Daoy (cell line): Measurements from ENCODE around the gene LHFPL3. TPM values are rescaled to one million over a fixed set of nuclear protein-coding genes. Genes with fewer than 3 reads are reported as not detected.
"Not testable (repeated sequence)": the region's sequence is repeated elsewhere in the genome, so short reads cannot be mapped to it uniquely, and the experiment has no call there.

Experiments
- DNase-seq: peaks from one replicate; pipeline ENCODE4 v3.0.0-alpha.2; 2015; ENCODE audit warnings: low read depth
- total RNA-seq: library from RNA; depleted of rRNA; stranded (reverse); fragments of >200 nt; shearing (Covaris generic); gene quantifications from 2 replicates; pipeline ENCODE4 v1.2.3, GENCODE V29; 2014

Gene LHFPL3
- total RNA-seq, 1 experiment from 2014 or later = 0.06 TPM

GRCh38 chr7:104482362-104483037 is 154.1 kb downstream of the LHFPL3 start:
- DNase-seq = no peak

- DNase-seq = no peak
Measured at GRCh38 chr7:104486931-104487330, 158.5 kb downstream of the LHFPL3 start.

GRCh38 chr7:104487642-104488041 is 159.2 kb downstream of the LHFPL3 start:
- DNase-seq = no peak

GRCh38 chr7:104497379-104497967 is 169.1 kb downstream of the LHFPL3 start:
- DNase-seq = no peak

- no peak for DNase-seq
Measured at GRCh38 chr7:104499975-104500374, 171.6 kb downstream of the LHFPL3 start.

GRCh38 chr7:104509874-104510273 is 181.5 kb downstream of the LHFPL3 start:
- no peak for DNase-seq

- no peak for DNase-seq
Measured at GRCh38 chr7:104524853-104525252, 196.4 kb downstream of the LHFPL3 start.

- no peak for DNase-seq
Measured at GRCh38 chr7:104528142-104528541, 199.7 kb downstream of the LHFPL3 start.

- peak; percentile 76 for DNase-seq
Measured at GRCh38 chr7:104529567-104529966, 201.2 kb downstream of the LHFPL3 start.

- no peak for DNase-seq
Measured at GRCh38 chr7:104530251-104530650, 201.8 kb downstream of the LHFPL3 start.

- DNase-seq = no peak
Measured at GRCh38 chr7:104534149-104534548, 205.7 kb downstream of the LHFPL3 start.

GRCh38 chr7:104535841-104536240 is 207.4 kb downstream of the LHFPL3 start:
- no peak for DNase-seq

GRCh38 chr7:104536956-104537355 is 208.6 kb downstream of the LHFPL3 start:
- no peak for DNase-seq

- no peak for DNase-seq
Measured at GRCh38 chr7:104538152-104538551, 209.7 kb downstream of the LHFPL3 start.

- DNase-seq = no peak
Measured at GRCh38 chr7:104541897-104542296, 213.5 kb downstream of the LHFPL3 start.

- peak; percentile 37 for DNase-seq
Measured at GRCh38 chr7:104548861-104549260, 220.5 kb downstream of the LHFPL3 start.

- DNase-seq = peak; percentile 84
Measured at GRCh38 chr7:104550362-104550761, 222.0 kb downstream of the LHFPL3 start.

- DNase-seq = no peak
Measured at GRCh38 chr7:104551226-104551625, 222.8 kb downstream of the LHFPL3 start.

GRCh38 chr7:104552102-104552501 is 223.7 kb downstream of the LHFPL3 start:
- peak; percentile 79 for DNase-seq

- no peak for DNase-seq
Measured at GRCh38 chr7:104553074-104553473, 224.7 kb downstream of the LHFPL3 start.

GRCh38 chr7:104563350-104563901 is 235.0 kb downstream of the LHFPL3 start:
- DNase-seq = not testable (repeated sequence)

- DNase-seq = no peak
Measured at GRCh38 chr7:104569751-104570150, 241.3 kb downstream of the LHFPL3 start.

GRCh38 chr7:104572554-104572953 is 244.2 kb downstream of the LHFPL3 start:
- DNase-seq = no peak
